Renal pelvis (tissue), 4 donors: ENCODE results near the gene EN2. TPM values are rescaled to one million over a fixed set of nuclear protein-coding genes. Genes with fewer than 3 reads are reported as not detected.

ENCODE experiments used
- DNase-seq: peaks from one replicate; pipeline ENCODE4 v3.0.0-alpha.2; 2013
- polyA plus RNA-seq, 3 donors: library from polyadenylated mRNA; unstranded; fragments of 120-200 nt; gene quantifications; one replicate each; pipeline ENCODE4 v1.2.1, GENCODE V29; 2013; ENCODE audit not compliant: insufficient read length in 3 of 3

EN2 gene
- polyA plus RNA-seq, 3 donors, result 0.09 to 0.29 (median 0.17) TPM

GRCh38 chr7:155463114-155463811, 5.3 kb downstream of the EN2 start:
- DNase-seq, result no peak

DNA sequence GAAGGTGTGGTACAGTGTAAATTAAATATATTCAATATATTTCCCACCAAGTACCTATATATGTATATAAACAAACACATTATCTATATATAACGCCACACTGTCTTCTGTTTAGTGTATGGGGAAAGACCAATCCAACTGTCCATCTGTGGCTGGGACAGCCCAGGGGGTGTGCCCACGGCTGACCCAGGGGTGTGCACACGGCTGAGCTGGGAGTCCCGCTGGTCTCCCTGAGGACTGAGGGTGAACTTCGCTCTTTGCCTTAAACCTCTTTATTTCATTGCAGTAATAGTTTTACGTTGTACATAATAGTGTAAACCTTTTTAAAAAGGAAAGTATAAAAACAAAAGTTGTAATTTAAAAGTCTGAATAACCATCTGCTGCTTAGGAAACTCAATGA, 6.3 kb downstream of the EN2 start:
- DNase-seq, result no peak

DNA sequence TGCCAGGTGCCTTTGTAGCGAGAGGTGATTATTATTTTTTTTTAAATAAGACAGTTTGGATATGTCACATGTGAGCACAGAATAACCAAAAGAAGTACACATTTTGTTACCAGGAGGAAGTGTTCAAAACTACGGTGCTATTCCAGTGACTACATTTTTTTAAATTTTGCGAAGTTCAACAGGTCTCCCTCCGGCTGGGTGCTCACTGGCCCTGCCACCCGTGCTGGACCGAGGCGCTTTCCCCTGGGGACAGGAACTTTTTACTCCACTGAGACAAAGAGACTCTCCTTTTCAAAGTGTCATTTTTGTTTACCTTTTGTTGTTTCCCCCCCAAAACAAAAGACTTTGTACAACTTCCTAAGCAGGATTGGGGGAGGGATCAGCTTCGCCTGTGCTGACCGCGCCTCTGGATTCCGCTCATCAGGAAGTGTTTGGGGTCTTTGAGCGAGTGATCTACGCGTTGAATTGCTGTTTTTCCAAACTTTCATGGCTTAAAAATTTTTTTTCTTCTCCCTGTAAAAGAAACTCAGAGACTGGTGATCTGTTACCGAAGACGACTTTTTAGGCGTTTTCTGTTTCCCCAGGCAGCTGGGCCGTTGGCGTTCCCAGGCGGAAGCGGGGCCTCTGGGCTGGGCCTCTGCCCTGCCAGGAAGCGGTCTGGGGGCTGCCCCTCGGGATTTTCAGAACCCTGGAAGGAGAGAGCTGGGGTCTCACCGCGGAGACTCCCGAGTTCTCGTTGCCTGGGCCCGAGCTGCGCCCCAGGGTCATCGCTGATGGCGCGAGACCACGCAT, 7.2 kb downstream of the EN2 start:
- DNase-seq, result no peak

- no peak for DNase-seq
These were observed 7.8 kb downstream of the EN2 start for GRCh38 chr7:155465761-155466141.

DNA sequence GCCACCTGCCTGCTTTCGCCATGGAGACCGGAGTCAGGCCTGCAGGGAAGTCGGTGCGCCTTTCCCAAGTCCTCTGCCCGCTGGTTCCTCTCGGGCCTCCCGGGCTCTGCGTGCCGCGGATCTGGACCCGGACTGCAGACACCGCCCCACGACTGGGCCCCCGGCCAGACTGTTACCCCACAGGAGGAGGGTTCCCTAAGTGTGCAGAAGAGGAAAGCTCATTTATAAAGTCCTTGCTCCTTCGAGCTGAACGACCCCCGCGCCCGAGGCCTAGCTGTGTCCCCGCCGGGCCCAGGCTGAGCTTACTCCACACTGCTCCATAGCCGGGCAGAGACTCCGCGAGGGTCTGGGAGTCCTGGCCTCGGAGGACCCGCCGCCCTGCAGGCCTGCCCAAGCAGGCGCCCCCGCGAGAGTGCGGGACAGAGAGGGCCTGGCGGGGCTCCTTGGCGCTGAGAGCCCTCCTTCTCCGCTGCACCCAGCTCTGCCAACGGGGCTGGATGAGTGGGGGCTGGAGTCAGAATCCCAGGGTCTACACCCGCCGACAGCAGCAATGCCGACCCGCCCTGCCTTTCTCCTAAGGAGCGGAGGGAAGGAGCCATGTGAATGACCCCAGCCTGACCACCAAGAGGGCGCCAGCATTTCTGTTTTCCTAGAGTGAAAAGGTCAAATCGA, 8.3 kb downstream of the EN2 start:
- no peak for DNase-seq

GRCh38 chr7:155466814-155467733, 9.1 kb downstream of the EN2 start:
- DNase-seq, result no peak

- DNase-seq, result no peak
These were observed 10.2 kb downstream of the EN2 start for GRCh38 chr7:155467846-155468784.

DNA sequence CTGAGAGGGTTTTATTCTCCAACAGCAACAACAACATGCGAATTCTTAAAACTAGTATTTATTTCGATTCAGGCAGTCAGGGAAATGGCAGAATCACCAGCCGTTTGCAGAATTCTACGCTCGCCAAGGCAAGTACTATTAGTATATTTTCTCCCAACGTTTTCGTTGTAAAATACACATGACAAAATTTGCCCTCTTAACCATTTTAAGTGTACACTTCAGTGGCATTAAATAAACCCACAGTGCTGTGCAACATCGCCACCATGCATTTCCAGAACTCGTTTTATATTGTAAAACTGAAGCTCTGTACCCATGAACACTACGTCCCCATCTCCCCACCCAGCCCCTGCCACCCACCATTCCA, 10.8 kb downstream of the EN2 start:
- no peak for DNase-seq

GRCh38 chr7:155469311-155470185, 11.6 kb downstream of the EN2 start:
- no peak for DNase-seq

- DNase-seq, result no peak
These were observed 12.2 kb downstream of the EN2 start for GRCh38 chr7:155470186-155470487.

- DNase-seq, result no peak
These were observed 13.0 kb downstream of the EN2 start for GRCh38 chr7:155470686-155471638.

DNA sequence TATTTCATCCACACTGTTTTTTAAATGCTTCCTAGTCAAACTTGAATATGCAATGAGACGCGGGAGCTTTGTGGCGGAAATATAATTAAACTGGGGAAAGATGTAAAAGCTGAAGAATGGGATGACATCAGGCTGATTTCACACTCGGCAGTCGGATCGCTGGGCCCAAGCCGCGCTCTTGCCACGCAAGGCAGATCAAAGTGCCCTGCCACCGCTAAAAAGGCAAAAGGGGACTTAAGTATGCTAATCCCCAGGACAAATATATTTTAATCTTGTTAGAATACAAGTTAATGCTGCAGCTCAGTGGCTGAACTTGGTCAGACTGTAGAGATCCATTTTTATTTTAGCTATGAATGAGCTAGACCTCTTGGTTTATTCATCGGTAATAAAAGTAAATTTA, 13.8 kb downstream of the EN2 start:
- no peak for DNase-seq

GRCh38 chr7:155477476-155477875, 19.5 kb downstream of the EN2 start:
- no peak for DNase-seq

DNA sequence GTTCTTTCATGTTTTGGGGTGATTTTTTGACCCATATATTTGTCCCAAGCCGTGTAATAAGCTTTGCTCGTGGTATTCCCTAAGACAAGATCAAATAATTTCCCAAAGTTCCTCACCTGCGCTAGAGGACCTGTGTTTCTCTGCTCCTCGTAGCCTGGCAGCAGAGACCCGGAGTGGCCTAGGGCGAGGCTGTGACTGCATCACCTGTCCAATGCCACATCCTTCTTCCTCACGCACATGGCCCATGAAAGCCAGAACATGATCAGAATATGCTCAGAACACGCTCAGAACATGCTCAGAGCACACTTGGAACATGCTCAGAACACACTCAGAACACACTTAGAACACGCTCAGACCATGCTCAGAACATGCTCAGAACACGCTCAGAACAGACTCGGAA, 23.8 kb downstream of the EN2 start:
- DNase-seq, result no peak

GRCh38 chr7:155482511-155483183, 24.7 kb downstream of the EN2 start:
- DNase-seq, result no peak

GRCh38 chr7:155483245-155483644, 25.3 kb downstream of the EN2 start:
- DNase-seq, result no peak

GRCh38 chr7:155483868-155484325, 26.0 kb downstream of the EN2 start:
- no peak for DNase-seq
